ENCODE results near the gene IFFO2. TPM values are rescaled to one million over a fixed set of nuclear protein-coding genes. Genes with fewer than 3 reads are reported as not detected.

Gene IFFO2
- total RNA-seq: 10.4 and 22.0 TPM in 2 replicates

DNA sequence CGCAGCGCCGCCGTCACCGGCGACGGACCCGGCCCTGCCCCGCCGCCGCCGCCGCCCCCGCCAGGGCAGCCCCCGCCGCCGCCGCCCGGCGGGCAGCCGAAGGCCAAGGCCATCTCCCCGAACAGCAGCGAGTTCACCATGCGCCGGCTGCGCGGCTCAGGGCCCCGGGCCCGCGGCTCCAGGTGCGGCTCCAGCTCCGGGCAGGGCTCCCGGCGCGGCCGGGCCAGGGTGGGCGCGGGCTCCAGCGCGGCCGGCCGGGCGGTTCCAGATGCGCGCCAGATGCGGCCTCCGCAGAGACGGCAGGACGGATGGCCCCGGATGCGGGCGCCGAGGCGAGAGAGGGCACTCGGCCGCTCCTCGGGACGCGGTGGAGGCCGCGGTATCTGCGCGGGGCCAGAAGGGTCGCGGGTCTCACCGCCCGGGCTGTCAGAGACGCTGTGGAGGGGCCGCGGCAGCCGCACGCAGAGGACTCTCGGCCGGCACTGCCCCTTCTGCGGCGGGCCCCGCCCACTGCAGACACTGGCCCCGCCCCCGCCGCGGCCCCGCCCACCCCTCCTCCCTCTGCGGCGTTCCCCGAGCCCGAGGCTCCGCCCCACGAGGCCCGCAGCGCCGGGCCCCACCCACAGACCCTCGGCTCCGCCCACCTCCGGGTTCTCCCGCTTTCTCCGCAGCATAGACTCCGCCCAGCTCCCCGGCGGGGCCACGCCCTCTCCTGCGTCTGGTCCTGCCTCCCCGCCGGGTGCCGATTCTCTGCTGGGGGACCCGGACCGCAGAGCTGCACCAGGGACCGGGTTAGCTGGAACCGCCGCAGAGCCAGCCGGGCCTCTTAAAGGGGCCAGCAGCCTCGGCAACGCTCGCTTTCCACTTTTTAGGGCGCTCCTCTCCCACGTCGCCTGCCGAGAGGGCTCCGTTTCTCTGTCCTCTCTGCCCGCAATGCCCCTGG is at the start of gene IFFO2:
Gene IFFO2, minus strand, starts transcription at position 484 of the 943 bp plus-strand sequence. Its CDS starts 344 bp downstream, at position 140.

DNA sequence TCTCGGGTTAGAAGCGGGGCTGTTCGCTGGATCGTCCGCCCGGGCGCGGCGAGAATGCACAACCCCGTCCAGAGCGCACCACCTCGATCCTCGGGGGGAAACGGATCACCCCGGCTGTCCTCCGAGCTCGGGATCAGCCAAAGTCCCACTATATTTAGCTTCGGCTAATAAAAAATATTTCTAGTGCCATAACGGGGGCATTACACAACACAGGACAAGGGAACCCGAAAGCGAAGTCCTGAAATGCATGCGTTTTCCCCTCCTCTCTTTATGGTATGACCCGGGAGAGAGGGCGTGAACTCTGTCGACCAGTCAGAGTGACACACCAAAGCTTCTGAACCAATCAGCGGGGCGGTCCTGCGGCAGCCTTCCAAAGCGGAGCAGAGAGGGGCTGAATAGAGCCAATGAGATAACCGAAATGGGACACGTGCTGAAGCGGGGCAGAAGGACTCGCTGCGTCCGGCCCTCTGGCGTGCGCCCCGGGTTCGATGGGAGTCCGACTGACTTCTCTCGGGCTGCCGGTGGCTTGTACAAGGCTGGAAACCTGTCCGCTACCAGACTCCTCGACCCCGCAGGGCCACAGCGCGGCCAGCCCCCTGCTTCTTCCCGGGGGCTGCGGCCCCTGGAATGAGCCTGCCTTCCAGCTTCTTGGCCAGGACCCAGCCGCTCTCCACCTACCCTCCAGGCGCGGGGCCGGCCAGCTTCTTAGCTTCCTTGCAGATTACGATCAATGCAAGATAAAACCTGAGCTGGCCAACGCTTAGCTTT is 53.8 kb downstream of the IFFO2 start, which contains the start of gene ALDH4A1:
Gene ALDH4A1, minus strand, starts transcription at position 33 of the 768 bp plus-strand sequence. Its CDS starts 32 bp downstream, at position 1.

DNA sequence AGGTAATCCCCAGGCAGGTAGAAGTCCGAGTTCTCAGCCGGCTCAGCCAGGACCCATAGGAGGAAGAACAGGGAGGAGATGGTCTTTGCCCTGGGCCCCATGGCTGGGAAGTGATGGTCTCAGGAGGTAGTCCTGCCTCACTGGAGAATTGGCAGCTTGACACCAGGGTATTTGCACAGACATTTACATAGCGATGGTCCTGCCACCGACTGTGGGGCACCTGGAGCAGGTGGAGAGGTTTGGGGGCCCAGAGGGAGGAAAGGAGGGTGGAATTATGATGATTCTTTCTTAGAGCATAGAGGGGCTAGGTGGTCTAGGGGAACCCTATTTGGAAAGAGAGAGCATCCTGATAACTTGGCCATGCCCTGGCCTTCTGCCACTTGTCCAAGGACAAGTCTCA is 96.9 kb downstream of the IFFO2 start, which contains the start of gene TAS1R2:
Gene TAS1R2, minus strand, starts transcription at position 101 of the 400 bp plus-strand sequence. Its CDS starts 0 bp downstream, at position 101.

Other genes with a start within 250 kb of the IFFO2 start
- gene TAS1R2, start 97.0 kb downstream of the IFFO2 start, total RNA-seq: not detected in 2 replicates
- 10.7 and 14.4 TPM in 2 replicates for gene ALDH4A1, start 54.1 kb downstream of the IFFO2 start, total RNA-seq